Endothelial cell (in vitro differentiated cells): ENCODE data around the gene TMED1. TPM values are rescaled to one million over a fixed set of nuclear protein-coding genes. Genes with fewer than 3 reads are reported as not detected.
"Not testable (repeated sequence)": the region's sequence is repeated elsewhere in the genome, so short reads cannot be mapped to it uniquely, and the experiment has no call there.

Experiments used
- DNase-seq: peaks from one replicate; pipeline ENCODE4 v3.0.0; 2021; ENCODE audit warnings: low spot score
- H3K27ac Mint-ChIP-seq: one replicate; pipeline ENCODE4 v1.8.0; 2021; ENCODE audit warnings: mixed read lengths, inconsistent platforms; ENCODE audit not compliant: unreplicated experiment
- H3K27me3 Mint-ChIP-seq: one replicate; pipeline ENCODE4 v1.8.0; 2021; ENCODE audit warnings: mild to moderate bottlenecking, moderate library complexity, mixed read lengths, inconsistent platforms; ENCODE audit not compliant: unreplicated experiment
- H3K36me3 Mint-ChIP-seq: one replicate; pipeline ENCODE4 v1.8.0; 2021; ENCODE audit warnings: mild to moderate bottlenecking, low read depth, mixed read lengths, inconsistent platforms; ENCODE audit not compliant: unreplicated experiment
- H3K4me1 Mint-ChIP-seq: one replicate; pipeline ENCODE4 v1.8.0; 2021; ENCODE audit warnings: mild to moderate bottlenecking, mixed read lengths, inconsistent platforms; ENCODE audit not compliant: unreplicated experiment
- H3K4me3 Mint-ChIP-seq: one replicate; pipeline ENCODE4 v1.8.0; 2021; ENCODE audit warnings: mild to moderate bottlenecking, mixed read lengths, inconsistent platforms; ENCODE audit not compliant: unreplicated experiment
- H3K9me3 Mint-ChIP-seq: one replicate; pipeline ENCODE4 v1.8.0; 2021; ENCODE audit warnings: mixed read lengths, inconsistent platforms; ENCODE audit not compliant: unreplicated experiment
- CTCF ChIP-seq: fragments of 200-600 bp; sonication (generic); IDR thresholded peaks from one replicate; pipeline ENCODE4 v1.5.0; 2021; ENCODE audit warnings: antibody characterized with exemption; ENCODE audit not compliant: unreplicated experiment
- total RNA-seq: library from RNA; stranded (reverse); fragmentation: NEBNext Ultra II Directional; extraction: Animal tissue kit (Norgen Biotek cat#: 25700); gene quantifications from one replicate; pipeline ENCODE4 v1.2.1, GENCODE V29; 2021; ENCODE audit not compliant: unreplicated experiment

Gene TMED1
- total RNA-seq, 1 donor from 2014 or later = 22.1 TPM

GRCh38 chr19:10861103-10861651, 25.2 kb upstream of the TMED1 start:
- H3K27ac Mint-ChIP-seq = no peak overlapping the region

GRCh38 chr19:10858204-10858828, 22.3 kb upstream of the TMED1 start:
- Mint-ChIP-seq H3K27ac (no peak overlapping the region), H3K4me3 (no peak overlapping the region), H3K27me3 (peaks cover 4% of the 10 kb centered on the region), H3K9me3 (no peaks in the 10 kb centered on the region), H3K4me1 (no peaks in the 10 kb centered on the region), H3K36me3 (no peaks in the 10 kb centered on the region)
- DNase-seq = peak; percentile 60
- TF ChIP-seq CTCF = peak; percentile 89

More at GRCh38 chr19:10861103-10861651, 25.2 kb upstream of the TMED1 start:
- peak; percentile 66 for DNase-seq
- Mint-ChIP-seq H3K27me3 (peaks cover 7% of the 10 kb centered on the region), H3K36me3 (no peaks in the 10 kb centered on the region), H3K9me3 (no peaks in the 10 kb centered on the region), H3K4me1 (peaks cover 4% of the 10 kb centered on the region), H3K4me3 (no peak overlapping the region)
- peak; percentile 67 for TF ChIP-seq CTCF

- not testable (repeated sequence) for H3K9me3 Mint-ChIP-seq, DNase-seq, H3K27me3 Mint-ChIP-seq, H3K4me3 Mint-ChIP-seq, H3K27ac Mint-ChIP-seq, H3K4me1 Mint-ChIP-seq, H3K36me3 Mint-ChIP-seq
These were observed 20.9 kb upstream of the TMED1 start for GRCh38 chr19:10856899-10857298.

- TF ChIP-seq CTCF = peak; percentile 81
- H3K27ac Mint-ChIP-seq = no peak overlapping the region
- no peaks in the 10 kb centered on the region for H3K36me3 Mint-ChIP-seq
- peak; percentile 37 for DNase-seq
- no peaks in the 10 kb centered on the region for H3K9me3 Mint-ChIP-seq
- H3K4me3 Mint-ChIP-seq = no peak overlapping the region
- H3K27me3 Mint-ChIP-seq = peaks cover 3% of the 10 kb centered on the region
- no peaks in the 10 kb centered on the region for H3K4me1 Mint-ChIP-seq
These were observed 20.0 kb upstream of the TMED1 start for GRCh38 chr19:10855879-10856522.

- Mint-ChIP-seq H3K4me1 (no peaks in the 10 kb centered on the region), H3K9me3 (no peaks in the 10 kb centered on the region), H3K27ac (no peak overlapping the region), H3K27me3 (peaks cover 7% of the 10 kb centered on the region), H3K4me3 (no peak overlapping the region), H3K36me3 (peaks cover 5% of the 10 kb centered on the region)
- TF ChIP-seq CTCF = no peak
- no peak for DNase-seq
These were observed 18.5 kb upstream of the TMED1 start for GRCh38 chr19:10854350-10855089.
